PC-3 (cell line): ENCODE data around the gene PKMYT1.

Experiments
- CTCF ChIP-seq: fragments of 300-600 bp; sonication (generic); conservative IDR thresholded peaks from 2 replicates; pipeline ENCODE4 v1.5.1; 2017; ENCODE audit warnings: antibody characterized with exemption, low read depth, mild to moderate bottlenecking, low read length
- EZH2 ChIP-seq: fragments of 300-600 bp; sonication (generic); IDR thresholded peaks from one replicate; pipeline ENCODE4 v1.6.1; 2017; ENCODE audit warnings: antibody characterized with exemption, mild to moderate bottlenecking, low read length; ENCODE audit not compliant: unreplicated experiment
- EZH2phosphoT487 ChIP-seq: fragments of 300-600 bp; sonication (generic); IDR thresholded peaks from 2 replicates; pipeline ENCODE4 v1.6.1; 2018; ENCODE audit warnings: mild to moderate bottlenecking, antibody characterized with exemption, low read length, borderline replicate concordance

GRCh38 chr16:2985462-2985861, 5.2 kb upstream of the PKMYT1 start:
- TF ChIP-seq CTCF (no peak), EZH2 (no peak), EZH2phosphoT487 (no peak)
